Activated naive CD8-positive, alpha-beta T cell treated with anti-CD3 and anti-CD28 coated beads, Interleukin-2, amount 10 ng/mL, durations not matched to agents 7 days and 5 days (primary cell): ENCODE measurements around the gene ANKRD33. TPM values are rescaled to one million over a fixed set of nuclear protein-coding genes. Genes with fewer than 3 reads are reported as not detected.

Experiments used
- ATAC-seq: fragments of 150-1000 bp; cut with Tn5 transposase; one replicate; pipeline ENCODE4 v1.10.0; 2021; ENCODE audit warnings: low read depth, moderate library complexity
- POLR2A ChIA-PET: fragments of 350-600 bp; sonication (Branson Sonifier 250); formaldehyde crosslinking; loops from one replicate; lab custom pipeline; 2021; ENCODE audit warnings: antibody characterized with exemption; lab: Charles Lee
- DNase-seq: peaks from one replicate; pipeline ENCODE4 v3.0.0; 2021
- H3K27ac Mint-ChIP-seq: one replicate; pipeline ENCODE4 v1.8.0; 2022; ENCODE audit warnings: mild to moderate bottlenecking, mixed read lengths
- H3K27me3 Mint-ChIP-seq: one replicate; pipeline ENCODE4 v1.8.0; 2022; ENCODE audit warnings: mild to moderate bottlenecking, moderate library complexity, mixed read lengths
- H3K36me3 Mint-ChIP-seq: one replicate; pipeline ENCODE4 v1.8.0; 2021; ENCODE audit warnings: mild to moderate bottlenecking, mixed read lengths
- H3K4me1 Mint-ChIP-seq: one replicate; pipeline ENCODE4 v1.8.0; 2021; ENCODE audit warnings: mixed read lengths
- H3K4me3 Mint-ChIP-seq: one replicate; pipeline ENCODE4 v1.8.0; 2022; ENCODE audit warnings: mild to moderate bottlenecking, moderate library complexity, mixed read lengths
- H3K9me3 Mint-ChIP-seq: one replicate; pipeline ENCODE4 v1.8.0; 2021; ENCODE audit warnings: mixed read lengths
- total RNA-seq, 2 experiments: library from RNA; stranded (reverse); gene quantifications; one replicate each; pipeline ENCODE4 v1.2.3, GENCODE V29; 2021

The ANKRD33 gene
- total RNA-seq, 2 experiments from 2014 or later: not detected

DNA sequence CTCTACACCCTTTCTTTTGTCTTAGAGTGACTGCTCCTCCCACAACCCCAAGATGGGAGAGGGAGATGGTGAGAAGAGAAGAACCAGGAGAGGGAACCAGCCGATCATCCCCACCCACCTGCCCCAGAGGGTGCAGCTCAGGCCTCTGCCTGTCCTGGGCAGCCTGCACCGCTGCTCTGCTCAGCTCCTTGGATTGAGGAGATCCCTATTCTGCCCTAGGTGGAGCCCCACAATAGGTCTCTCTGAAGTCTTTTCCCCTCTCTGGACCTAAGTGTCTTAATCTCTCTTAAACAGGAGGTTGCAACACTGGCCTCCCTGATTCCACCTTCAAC is 2.2 kb downstream of the ANKRD33 start:
- POLR2A ChIA-PET: no interaction called here

DNA sequence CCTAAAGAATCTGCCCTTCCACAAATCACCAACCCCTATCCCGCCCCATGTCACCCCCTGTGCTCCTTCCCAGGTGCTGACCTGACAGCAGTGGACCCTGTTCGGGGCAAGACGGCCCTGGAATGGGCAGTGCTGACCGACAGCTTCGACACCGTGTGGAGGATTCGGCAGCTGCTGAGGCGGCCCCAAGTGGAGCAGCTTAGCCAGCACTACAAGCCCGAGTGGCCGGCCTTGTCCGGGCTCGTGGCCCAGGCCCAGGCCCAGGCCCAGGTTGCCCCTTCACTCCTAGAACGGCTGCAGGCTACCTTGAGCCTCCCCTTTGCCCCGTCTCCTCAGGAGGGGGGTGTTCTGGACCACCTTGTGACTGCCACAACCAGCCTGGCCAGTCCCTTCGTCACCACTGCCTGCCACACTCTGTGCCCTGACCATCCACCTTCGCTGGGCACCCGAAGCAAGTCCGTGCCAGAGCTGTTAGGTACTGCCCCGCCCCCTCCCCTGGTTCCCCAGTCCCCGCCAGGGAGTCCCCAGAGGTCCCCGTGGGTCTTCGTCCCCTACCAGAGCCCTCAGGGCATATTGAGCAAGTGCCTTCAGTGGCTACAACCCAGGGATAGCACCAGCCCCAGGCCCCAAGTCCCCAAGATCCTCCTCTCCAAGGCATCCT is 2.7 kb downstream of the ANKRD33 start:
- Mint-ChIP-seq H3K27ac (no peak overlapping the region), H3K9me3 (no peaks in the 10 kb centered on the region), H3K4me1 (peaks cover 11% of the 10 kb centered on the region), H3K27me3 (peaks cover 2% of the 10 kb centered on the region), H3K36me3 (peaks cover 6% of the 10 kb centered on the region), H3K4me3 (no peak overlapping the region)
- no peak for ATAC-seq
- POLR2A ChIA-PET: no interaction called here
- no peak for DNase-seq

More for the DNA sequence above, 2.2 kb downstream of the ANKRD33 start:
- H3K9me3 Mint-ChIP-seq: peaks cover 1% of the 10 kb centered on the region
- H3K36me3 Mint-ChIP-seq: peaks cover 8% of the 10 kb centered on the region
- H3K4me3 Mint-ChIP-seq: no peak overlapping the region
- H3K27me3 Mint-ChIP-seq: peaks cover 2% of the 10 kb centered on the region
- DNase-seq: no peak
- H3K4me1 Mint-ChIP-seq: peaks cover 10% of the 10 kb centered on the region
- no peak for ATAC-seq
- H3K27ac Mint-ChIP-seq: no peak overlapping the region

DNA sequence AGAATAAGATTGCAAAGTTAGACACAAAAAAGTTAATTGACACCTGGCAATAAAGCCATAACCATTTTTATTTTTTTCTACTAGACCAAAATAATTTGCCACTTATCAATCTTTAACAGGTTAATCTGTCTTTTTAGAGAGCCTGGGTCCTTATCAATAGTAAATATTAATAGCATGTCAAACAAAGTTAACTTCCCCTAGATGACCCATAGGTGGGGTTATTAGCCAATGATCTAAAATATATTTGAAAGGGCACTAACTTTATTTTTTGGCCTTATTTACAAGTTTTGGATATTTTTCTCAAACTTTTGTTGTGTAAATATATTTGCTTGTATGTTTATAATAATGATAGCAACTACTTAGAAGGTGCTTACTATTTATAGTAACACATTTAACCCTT is 3.9 kb downstream of the ANKRD33 start:
- no peak for DNase-seq
- no peak overlapping the region for H3K4me3 Mint-ChIP-seq
- no peaks in the 10 kb centered on the region for H3K9me3 Mint-ChIP-seq
- ATAC-seq: no peak
- POLR2A ChIA-PET: interaction anchor here (0.7 kb wide), 1 partner anchor 20 kb away, joined by 4 read pairs; no protein-coding TSS in a partner anchor
- no peaks in the 10 kb centered on the region for H3K36me3 Mint-ChIP-seq
- H3K27ac Mint-ChIP-seq: no peak overlapping the region
- H3K27me3 Mint-ChIP-seq: peaks cover 3% of the 10 kb centered on the region
- peaks cover 1% of the 10 kb centered on the region for H3K4me1 Mint-ChIP-seq

DNA sequence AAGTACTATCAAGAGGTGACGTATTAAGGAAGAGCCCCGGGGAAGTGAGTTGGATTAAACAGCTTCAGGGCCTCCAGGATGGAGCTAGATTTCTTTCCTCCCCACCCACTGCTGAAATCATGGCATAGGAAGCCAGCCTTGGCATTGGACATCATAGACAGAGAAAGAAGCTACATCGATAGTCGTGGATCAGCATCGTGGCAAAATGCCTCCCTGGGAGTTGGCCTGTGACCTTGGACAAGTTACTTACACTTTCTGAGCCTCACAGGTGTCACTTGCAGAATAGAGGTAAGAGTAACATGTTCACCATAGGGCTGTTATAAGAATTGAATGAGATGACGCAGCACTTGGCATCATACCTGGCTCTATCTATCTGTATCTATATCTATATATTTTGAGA is 5.9 kb downstream of the ANKRD33 start:
- peaks cover 1% of the 10 kb centered on the region for H3K4me1 Mint-ChIP-seq
- POLR2A ChIA-PET: no interaction called here

DNA sequence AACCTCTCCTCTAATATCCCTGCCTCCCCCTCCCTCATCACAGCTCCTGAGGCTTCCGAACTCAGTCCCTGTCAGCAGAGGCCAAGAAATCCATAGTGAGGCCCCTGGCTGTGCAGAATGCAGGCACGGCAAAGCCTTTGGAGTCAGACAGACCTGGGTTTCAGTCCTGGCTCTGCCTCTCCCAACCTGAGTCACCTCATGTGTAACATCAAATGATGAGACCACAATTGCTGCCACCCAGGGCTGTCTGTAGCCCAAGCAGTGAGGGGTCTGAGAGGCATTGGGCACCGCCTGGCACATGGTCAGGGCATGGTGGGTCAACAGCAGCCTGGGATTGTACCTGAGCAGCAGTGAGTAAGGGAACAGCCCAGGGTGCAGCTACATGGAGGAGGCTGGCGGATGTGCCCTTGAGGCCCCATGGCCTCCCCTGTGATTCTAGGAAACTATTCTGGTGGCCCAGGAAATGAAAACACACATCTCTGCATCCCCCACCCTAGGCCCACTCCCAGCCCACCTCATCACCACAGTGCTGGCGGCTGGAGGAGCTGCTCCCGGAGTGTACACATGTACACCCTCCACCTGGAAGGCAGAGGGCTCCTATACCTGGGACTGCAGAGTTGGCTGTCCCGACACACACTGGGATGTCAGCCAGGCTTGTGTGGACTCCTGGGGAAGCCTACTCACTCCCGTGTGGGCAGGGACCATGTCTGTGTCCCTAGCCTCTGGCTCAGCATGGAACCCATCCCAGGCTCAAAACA is 7.7 kb downstream of the ANKRD33 start:
- DNase-seq (no peak), ATAC-seq (no peak)
- Mint-ChIP-seq H3K27me3 (peaks cover 10% of the 10 kb centered on the region), H3K9me3 (no peaks in the 10 kb centered on the region), H3K27ac (peak overlapping the region; percentile 56), H3K4me1 (peaks cover 1% of the 10 kb centered on the region), H3K4me3 (no peak overlapping the region), H3K36me3 (no peaks in the 10 kb centered on the region)
- POLR2A ChIA-PET: no interaction called here

More for the DNA sequence above, 5.9 kb downstream of the ANKRD33 start:
- Mint-ChIP-seq H3K9me3 (no peaks in the 10 kb centered on the region), H3K27me3 (peaks cover 7% of the 10 kb centered on the region), H3K27ac (no peak overlapping the region), H3K4me3 (no peak overlapping the region), H3K36me3 (no peaks in the 10 kb centered on the region)
- no peak for ATAC-seq
- no peak for DNase-seq

DNA sequence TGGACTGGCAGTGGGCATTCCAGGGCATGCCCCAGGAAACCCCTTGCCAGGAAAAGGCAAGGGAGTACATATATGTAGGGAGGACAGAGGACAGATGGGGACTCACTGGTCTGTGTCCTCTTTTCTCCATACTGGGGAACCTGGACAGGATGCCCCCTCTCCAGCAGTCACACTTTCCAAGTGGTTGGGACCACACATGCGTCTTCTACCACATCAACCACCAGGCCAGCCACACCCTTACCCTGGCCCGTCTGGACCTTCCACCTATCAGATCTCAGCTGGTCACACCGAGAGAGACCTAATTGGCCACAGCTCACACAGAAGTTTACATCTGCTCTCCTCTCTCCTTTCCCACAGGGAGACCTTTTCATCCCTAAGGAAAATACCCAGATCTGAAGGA is 8.3 kb downstream of the ANKRD33 start:
- ATAC-seq: no peak
- Mint-ChIP-seq H3K27ac (no peak overlapping the region), H3K9me3 (no peaks in the 10 kb centered on the region), H3K36me3 (no peaks in the 10 kb centered on the region), H3K4me1 (peaks cover 1% of the 10 kb centered on the region), H3K4me3 (no peak overlapping the region), H3K27me3 (peaks cover 10% of the 10 kb centered on the region)
- no peak for DNase-seq
- POLR2A ChIA-PET: no interaction called here

DNA sequence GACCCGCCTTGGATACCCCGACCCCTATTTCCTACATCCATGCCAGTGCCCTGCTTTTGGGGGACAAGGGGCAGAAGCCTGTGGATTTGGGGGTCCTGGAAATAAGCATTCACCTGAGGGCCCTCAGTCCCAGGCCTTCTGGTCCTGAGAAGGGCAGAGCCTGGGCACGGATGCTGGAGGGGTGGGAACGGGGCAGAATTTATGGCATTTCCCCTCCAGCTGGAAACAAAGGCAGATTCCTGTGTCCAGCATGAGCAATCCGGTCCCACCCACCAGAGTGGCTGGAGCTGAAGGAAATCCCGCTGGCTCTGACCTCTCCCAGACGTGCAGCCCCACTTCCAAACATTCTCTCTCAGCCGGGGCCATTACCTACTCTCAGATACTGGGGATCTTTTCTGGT is 9.3 kb downstream of the ANKRD33 start:
- DNase-seq (no peak), ATAC-seq (no peak)
- Mint-ChIP-seq H3K4me1 (peaks cover 1% of the 10 kb centered on the region), H3K27ac (no peak overlapping the region), H3K4me3 (no peak overlapping the region), H3K27me3 (peaks cover 10% of the 10 kb centered on the region), H3K9me3 (no peaks in the 10 kb centered on the region), H3K36me3 (no peaks in the 10 kb centered on the region)
- POLR2A ChIA-PET: no interaction called here

DNA sequence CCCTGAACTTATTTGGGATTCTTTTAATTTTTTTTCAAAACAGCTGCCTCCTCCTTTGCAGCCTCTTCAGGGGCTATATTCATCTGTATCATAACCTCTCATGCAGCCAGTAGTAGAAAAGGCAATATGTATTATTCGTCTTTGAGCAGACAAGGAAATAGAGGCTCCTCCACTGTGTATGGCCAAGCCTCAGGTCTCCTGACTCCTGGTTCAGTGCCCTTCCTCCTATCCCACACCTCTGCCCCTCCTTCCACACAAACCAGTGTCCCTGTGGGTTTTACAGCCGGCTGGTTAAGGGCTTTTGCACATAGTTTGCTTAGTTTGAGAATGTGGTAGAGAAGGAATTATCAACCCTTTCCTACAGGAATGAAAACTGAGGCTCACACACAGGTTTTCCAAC is 10.6 kb downstream of the ANKRD33 start:
- H3K27me3 Mint-ChIP-seq: peaks cover 12% of the 10 kb centered on the region
- DNase-seq (no peak), ATAC-seq (no peak)
- no peaks in the 10 kb centered on the region for H3K9me3 Mint-ChIP-seq
- POLR2A ChIA-PET: interaction anchor here (0.7 kb wide), 1 partner anchor 106 kb away, joined by 4 read pairs; no protein-coding TSS in a partner anchor
- H3K4me3 Mint-ChIP-seq: no peak overlapping the region
- no peak overlapping the region for H3K27ac Mint-ChIP-seq
- no peaks in the 10 kb centered on the region for H3K36me3 Mint-ChIP-seq
- peaks cover 1% of the 10 kb centered on the region for H3K4me1 Mint-ChIP-seq

DNA sequence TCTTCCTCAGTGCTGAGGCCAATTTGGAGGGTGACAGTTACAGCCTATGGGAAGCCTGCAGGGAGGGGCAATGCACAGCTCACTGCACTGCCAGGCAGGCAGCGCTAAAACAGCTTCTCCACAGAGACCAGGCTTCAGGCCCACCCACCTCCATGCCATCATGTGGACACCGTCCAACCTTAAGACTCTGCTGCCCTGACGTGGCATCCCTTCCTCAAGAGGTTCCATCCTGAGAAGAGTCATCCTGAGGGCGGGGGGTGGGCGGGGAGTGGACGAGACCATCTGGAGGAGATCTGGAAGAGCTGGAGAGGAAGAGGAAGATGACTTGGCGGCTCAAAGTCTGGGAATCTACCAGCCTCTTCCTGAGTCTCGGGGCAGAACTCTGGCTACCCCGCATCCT is 11.0 kb downstream of the ANKRD33 start:
- Mint-ChIP-seq H3K4me1 (peaks cover 1% of the 10 kb centered on the region), H3K9me3 (no peaks in the 10 kb centered on the region), H3K36me3 (no peaks in the 10 kb centered on the region), H3K27me3 (peaks cover 15% of the 10 kb centered on the region), H3K27ac (no peak overlapping the region), H3K4me3 (no peak overlapping the region)
- POLR2A ChIA-PET: interaction anchor here (0.7 kb wide), 1 partner anchor 105 kb away, joined by 4 read pairs; no protein-coding TSS in a partner anchor
- DNase-seq (no peak), ATAC-seq (no peak)

DNA sequence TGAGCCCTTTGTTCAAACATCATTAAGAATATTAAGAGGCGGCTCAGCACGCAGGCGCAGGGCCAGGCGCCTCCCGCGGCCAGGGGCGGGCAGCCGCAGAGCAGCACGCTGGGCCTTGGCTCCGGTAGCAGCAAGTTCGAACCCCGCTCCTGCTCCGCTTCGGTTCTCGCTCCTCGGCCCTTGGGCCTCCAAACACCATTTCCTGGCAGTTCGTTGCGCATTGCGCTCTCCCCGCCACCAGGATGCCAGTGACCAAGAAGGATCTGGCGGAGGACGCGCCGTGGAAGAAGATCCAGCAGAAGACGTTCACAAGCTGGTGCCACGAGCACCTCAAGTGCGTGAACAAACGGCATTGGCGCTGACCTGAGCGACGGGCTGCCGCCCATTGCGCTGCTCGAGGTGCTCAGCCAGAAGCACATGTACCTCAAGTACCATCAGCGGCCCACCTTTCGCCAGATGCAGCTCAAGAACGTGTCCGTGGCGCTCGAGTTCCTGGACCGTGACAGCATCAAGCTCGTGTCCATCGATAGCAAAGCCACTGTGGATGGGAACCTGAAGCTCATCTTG is 12.5 kb downstream of the ANKRD33 start:
- H3K27me3 Mint-ChIP-seq: peaks cover 21% of the 10 kb centered on the region
- no peaks in the 10 kb centered on the region for H3K9me3 Mint-ChIP-seq
- no peaks in the 10 kb centered on the region for H3K4me1 Mint-ChIP-seq
- no peak for ATAC-seq
- H3K4me3 Mint-ChIP-seq: no peak overlapping the region
- no peaks in the 10 kb centered on the region for H3K36me3 Mint-ChIP-seq
- no peak overlapping the region for H3K27ac Mint-ChIP-seq
- POLR2A ChIA-PET: no interaction called here
- no peak for DNase-seq

DNA sequence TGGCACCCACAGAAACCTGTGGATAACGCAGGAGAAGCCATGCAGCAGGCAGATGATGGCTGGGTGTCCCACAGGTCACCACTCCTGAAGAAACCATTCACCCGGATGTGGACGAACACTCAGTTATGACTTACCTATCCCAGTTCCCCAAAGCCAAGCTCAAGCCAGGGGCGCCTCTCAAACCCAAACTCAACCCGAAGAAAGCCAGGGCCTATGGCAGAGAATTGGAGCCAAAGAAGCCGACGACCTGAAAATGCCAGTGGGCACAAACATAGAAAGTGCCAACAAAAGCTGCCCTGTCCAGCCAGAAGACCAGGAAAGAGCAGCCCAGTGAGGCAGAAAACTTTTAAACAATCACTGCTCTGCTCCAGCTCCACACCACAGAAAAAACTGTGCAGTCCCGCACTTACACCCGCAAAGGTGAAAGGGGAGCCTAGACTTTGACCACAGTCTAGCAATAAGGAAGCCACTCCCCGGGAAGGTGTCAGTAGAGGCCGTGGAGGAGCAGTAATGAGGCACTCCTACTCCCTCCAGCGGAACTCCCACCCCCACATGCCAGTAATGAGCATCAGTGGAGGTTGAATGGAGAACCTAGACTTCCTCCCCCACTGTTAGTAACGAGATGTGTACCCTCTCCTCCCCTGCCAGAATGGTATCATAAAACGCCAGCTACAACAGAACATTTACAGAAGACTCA is 13.4 kb downstream of the ANKRD33 start:
- no peaks in the 10 kb centered on the region for H3K4me1 Mint-ChIP-seq
- ATAC-seq (no peak), DNase-seq (no peak)
- H3K36me3 Mint-ChIP-seq: no peaks in the 10 kb centered on the region
- POLR2A ChIA-PET: no interaction called here
- H3K27me3 Mint-ChIP-seq: peaks cover 29% of the 10 kb centered on the region
- H3K4me3 Mint-ChIP-seq: no peak overlapping the region
- H3K27ac Mint-ChIP-seq: no peak overlapping the region
- no peaks in the 10 kb centered on the region for H3K9me3 Mint-ChIP-seq

DNA sequence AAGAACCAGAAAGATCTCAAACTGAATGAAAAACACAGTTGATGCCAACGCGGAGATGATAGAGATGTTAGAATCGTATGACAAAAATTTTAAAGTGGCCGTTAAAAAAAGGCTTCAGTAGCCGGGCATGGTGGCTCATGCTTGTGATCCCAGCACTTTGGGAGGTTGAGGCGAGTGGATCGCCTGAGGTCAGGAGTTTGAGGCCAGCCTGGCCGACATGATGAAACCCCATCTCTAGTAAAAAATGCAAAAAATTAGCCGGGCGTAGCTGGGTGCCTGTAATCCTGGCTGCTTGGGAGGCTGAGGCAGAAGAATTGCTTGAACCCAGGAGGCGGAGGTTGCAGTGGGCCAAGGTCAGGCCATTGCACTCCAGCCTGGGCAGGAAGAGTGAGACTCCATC is 14.0 kb downstream of the ANKRD33 start:
- H3K36me3 Mint-ChIP-seq: no peaks in the 10 kb centered on the region
- peaks cover 33% of the 10 kb centered on the region for H3K27me3 Mint-ChIP-seq
- DNase-seq: no peak

DNA sequence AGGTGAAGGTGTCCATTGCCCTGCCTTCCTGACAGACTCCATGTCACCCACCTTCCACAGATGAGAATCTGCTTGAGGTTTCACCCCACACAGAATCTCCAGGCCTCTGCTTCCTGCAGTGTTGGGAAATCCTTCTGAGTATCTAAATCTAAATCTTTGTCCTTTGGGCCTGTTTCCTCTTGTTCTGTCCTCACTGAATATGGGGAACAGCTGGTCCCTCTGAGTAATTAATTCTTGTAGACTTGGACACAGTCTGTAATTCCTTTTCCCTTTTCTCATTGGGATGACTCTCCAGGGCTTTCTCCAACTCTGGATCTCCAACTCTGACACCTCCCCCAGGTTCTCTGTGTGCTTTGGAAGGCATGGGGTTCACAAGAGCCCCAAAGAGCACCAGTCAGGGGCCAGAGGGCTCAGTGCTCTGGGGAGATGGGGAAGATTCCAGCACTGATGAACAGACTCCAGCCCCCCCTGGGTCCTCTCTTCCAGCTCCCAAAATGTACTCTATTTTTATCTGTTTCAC is 17.1 kb downstream of the ANKRD33 start:
- Mint-ChIP-seq H3K27ac (no peak overlapping the region), H3K4me3 (no peak overlapping the region), H3K4me1 (no peaks in the 10 kb centered on the region), H3K36me3 (no peaks in the 10 kb centered on the region), H3K27me3 (peaks cover 46% of the 10 kb centered on the region), H3K9me3 (no peaks in the 10 kb centered on the region)
- no peak for ATAC-seq
- POLR2A ChIA-PET: no interaction called here
- DNase-seq: peak; percentile 1

More for the DNA sequence above, 14.0 kb downstream of the ANKRD33 start:
- no peak overlapping the region for H3K4me3 Mint-ChIP-seq
- H3K9me3 Mint-ChIP-seq: no peaks in the 10 kb centered on the region
- POLR2A ChIA-PET: no interaction called here
- ATAC-seq: no peak
- H3K4me1 Mint-ChIP-seq: no peaks in the 10 kb centered on the region
- no peak overlapping the region for H3K27ac Mint-ChIP-seq
